Activated T-cell treated with anti-CD3 and anti-CD28 coated beads, Interleukin-2, amount 50 U/mL, for 48 hours (primary cell): ENCODE measurements around the gene ITGAV.

Experiments used
- DNase-seq, 2 experiments: peaks; one replicate each; pipeline ENCODE4 v3.0.0-alpha.2; 2020

The ITGAV gene

GRCh38 chr2:186726938-186727337 is 137.1 kb downstream of the ITGAV start:
- no peak for DNase-seq

DNA sequence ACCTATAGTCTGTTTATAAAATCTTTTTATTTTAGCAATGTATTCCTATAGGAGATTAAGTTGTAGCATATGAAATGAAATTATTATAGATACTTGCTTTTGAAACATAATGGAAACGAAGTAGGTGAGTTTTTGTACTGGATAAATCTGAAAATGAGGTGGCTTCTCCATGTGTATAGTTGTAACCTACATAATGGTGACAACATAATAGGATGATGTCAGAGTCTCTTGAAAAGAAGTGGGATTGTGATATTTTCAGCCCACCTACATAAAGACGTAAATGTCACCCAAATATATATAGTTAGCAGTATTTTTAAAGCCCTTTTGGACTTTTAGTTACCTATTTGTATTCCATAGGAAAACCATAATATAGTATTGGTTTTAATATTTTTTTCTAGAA is 138.8 kb downstream of the ITGAV start:
- DNase-seq = no peak
